H9 (cell line): ENCODE results near the gene SC5D. TPM values are rescaled to one million over a fixed set of nuclear protein-coding genes. Genes with fewer than 3 reads are reported as not detected.

ENCODE experiments used
- DNase-seq: peaks from one replicate; pipeline ENCODE4 v3.0.0-alpha.2; 2017
- H2AFZ ChIP-seq: one replicate; pipeline ENCODE4 v1.6.1; 2013; ENCODE audit warnings: mild to moderate bottlenecking, low read length, control low read depth, moderate library complexity
- H2AK5ac ChIP-seq: 2 replicates; pipeline ENCODE4 v1.6.1; 2013; ENCODE audit warnings: low read length, control low read depth, mixed read lengths; ENCODE audit not compliant: insufficient read length
- H2BK120ac ChIP-seq: one replicate; pipeline ENCODE4 v1.6.1; 2013; ENCODE audit warnings: low read depth, mild to moderate bottlenecking, low read length, control low read depth, inconsistent platforms; ENCODE audit not compliant: poor library complexity, severe bottlenecking
- H2BK12ac ChIP-seq: 2 replicates; pipeline ENCODE4 v1.6.1; 2013; ENCODE audit warnings: low read length, control low read depth, mixed read lengths, low read depth; ENCODE audit not compliant: insufficient read length
- H2BK15ac ChIP-seq: 2 replicates; pipeline ENCODE4 v1.6.1; 2013; ENCODE audit warnings: low read depth, low read length, control low read depth
- H2BK20ac ChIP-seq: one replicate; pipeline ENCODE4 v1.6.1; 2013; ENCODE audit warnings: low read depth, mild to moderate bottlenecking, low read length, control low read depth, inconsistent platforms; ENCODE audit not compliant: poor library complexity, severe bottlenecking
- H2BK5ac ChIP-seq: 2 replicates; pipeline ENCODE4 v1.6.1; 2013; ENCODE audit warnings: low read length, control low read depth, mixed read lengths; ENCODE audit not compliant: insufficient read length
- H3K14ac ChIP-seq: 2 replicates; pipeline ENCODE4 v1.6.1; 2013; ENCODE audit warnings: low read length, control low read depth; ENCODE audit not compliant: insufficient read depth
- H3K18ac ChIP-seq: 2 replicates; pipeline ENCODE4 v1.6.1; 2013; ENCODE audit warnings: low read depth, mild to moderate bottlenecking, mixed read lengths, low read length, control low read depth; ENCODE audit not compliant: insufficient read length
- H3K23ac ChIP-seq: 2 replicates; pipeline ENCODE4 v1.6.1; 2013; ENCODE audit warnings: low read length, control low read depth, mixed read lengths, low read depth; ENCODE audit not compliant: insufficient read length
- H3K23me2 ChIP-seq: 2 replicates; pipeline ENCODE4 v1.6.1; 2013; ENCODE audit warnings: low read depth, mild to moderate bottlenecking, mixed read lengths, low read length, control low read depth; ENCODE audit not compliant: insufficient read length, poor library complexity, severe bottlenecking
- H3K27ac ChIP-seq: 2 replicates; pipeline ENCODE4 v1.5.1; 2013; ENCODE audit warnings: low read length, control low read depth, mixed read lengths, low read depth; ENCODE audit not compliant: insufficient read length
- H3K27me3 ChIP-seq: 2 replicates; pipeline ENCODE4 v1.6.1; 2013; ENCODE audit warnings: low read length, control low read depth, inconsistent platforms; ENCODE audit not compliant: insufficient read depth
- H3K4ac ChIP-seq: 2 replicates; pipeline ENCODE4 v1.6.1; 2013; ENCODE audit warnings: low read depth, mild to moderate bottlenecking, control low read depth, inconsistent platforms, low read length, moderate library complexity
- H3K4me1 ChIP-seq: 2 replicates; pipeline ENCODE4 v1.6.1; 2013; ENCODE audit warnings: low read length, control low read depth, inconsistent platforms; ENCODE audit not compliant: insufficient read depth
- H3K4me2 ChIP-seq: 2 replicates; pipeline ENCODE4 v1.6.1; 2013; ENCODE audit warnings: low read length, control low read depth, mixed read lengths; ENCODE audit not compliant: insufficient read length, insufficient read depth
- H3K56ac ChIP-seq: 2 replicates; pipeline ENCODE4 v1.6.1; 2013; ENCODE audit warnings: low read depth, mild to moderate bottlenecking, mixed read lengths, low read length, control low read depth; ENCODE audit not compliant: insufficient read length
- H3K79me1 ChIP-seq: 2 replicates; pipeline ENCODE4 v1.6.1; 2013; ENCODE audit warnings: low read depth, mild to moderate bottlenecking, moderate library complexity, low read length, control low read depth, inconsistent platforms; ENCODE audit not compliant: insufficient read depth, poor library complexity, severe bottlenecking
- H3K79me2 ChIP-seq: 2 replicates; pipeline ENCODE4 v1.6.1; 2013; ENCODE audit warnings: low read length, control low read depth, inconsistent platforms; ENCODE audit not compliant: insufficient read depth
- H3K9ac ChIP-seq: 2 replicates; pipeline ENCODE4 v1.6.1; 2013; ENCODE audit warnings: low read length, control low read depth, mixed read lengths; ENCODE audit not compliant: insufficient read length; ENCODE audit errors: extremely low read depth
- H3K9me3 ChIP-seq: one replicate; pipeline ENCODE4 v1.6.1; 2013; ENCODE audit warnings: low read depth, low read length, inconsistent platforms; ENCODE audit not compliant: control insufficient read depth
- H3T11ph ChIP-seq: one replicate; pipeline ENCODE4 v1.6.1; 2013; ENCODE audit warnings: mild to moderate bottlenecking, low read length, control low read depth, inconsistent platforms
- H4K20me1 ChIP-seq: one replicate; pipeline ENCODE4 v1.6.1; 2013; ENCODE audit not compliant: control insufficient read depth, insufficient read length, insufficient read depth
- H4K5ac ChIP-seq: 2 replicates; pipeline ENCODE4 v1.6.1; 2013; ENCODE audit warnings: low read depth, mild to moderate bottlenecking, mixed read lengths, low read length, control low read depth; ENCODE audit not compliant: insufficient read length
- H4K8ac ChIP-seq: replicated peaks from 2 replicates; pipeline ENCODE4 v1.6.1; 2013; ENCODE audit warnings: low read length, control low read depth, mixed read lengths, low read depth; ENCODE audit not compliant: insufficient read length
- H4K91ac ChIP-seq: 2 replicates; pipeline ENCODE4 v1.6.1; 2013; ENCODE audit warnings: low read depth, mild to moderate bottlenecking, moderate library complexity, mixed read lengths, low read length, control low read depth; ENCODE audit not compliant: insufficient read length
- H3K27ac Mint-ChIP-seq, 3 experiments: 2 replicates in 2 of 3; 3 replicates in 1 of 3; pipeline ENCODE4 v1.8.0; 2020 to 2021; ENCODE audit warnings: mixed read lengths in 3 of 3, mild to moderate bottlenecking in 1 of 3, moderate library complexity in 1 of 3
- H3K27me3 Mint-ChIP-seq: 2 replicates; pipeline ENCODE4 v1.8.0; 2021; ENCODE audit warnings: low read depth, mild to moderate bottlenecking, moderate library complexity, mixed read lengths
- H3K36me3 Mint-ChIP-seq, 3 experiments: 2 replicates in 2 of 3; 3 replicates in 1 of 3; pipeline ENCODE4 v1.8.0; 2020 to 2021; ENCODE audit warnings: low read depth in 3 of 3, mixed read lengths in 3 of 3; ENCODE audit not compliant: insufficient read depth in 1 of 3
- H3K4me1 Mint-ChIP-seq, 2 experiments: 2 replicates each; pipeline ENCODE4 v1.8.0; 2020; ENCODE audit warnings: mixed read lengths in 2 of 2
- H3K4me3 Mint-ChIP-seq, 2 experiments: 2 replicates in 1 of 2; 3 replicates in 1 of 2; pipeline ENCODE4 v1.8.0; 2020 to 2021; ENCODE audit warnings: mild to moderate bottlenecking in 2 of 2, mixed read lengths in 2 of 2, moderate library complexity in 1 of 2
- H3K9me3 Mint-ChIP-seq, 2 experiments: 2 replicates in 1 of 2; 3 replicates in 1 of 2; pipeline ENCODE4 v1.8.0; 2020; ENCODE audit warnings: mild to moderate bottlenecking in 2 of 2, mixed read lengths in 2 of 2, moderate library complexity in 1 of 2
- CTCF ChIP-seq: fragments of 200-600 bp; sonication (generic); conservative IDR thresholded peaks from 3 replicates; pipeline ENCODE4 v1.8.0; 2021; ENCODE audit warnings: antibody characterized with exemption, mild to moderate bottlenecking
- WGBS: extraction: QIAGEN DNeasy Blood & Tissue Kit; methylation state at CpG from one replicate; pipeline ENCODE4 v1.1.7; 2013; ENCODE audit warnings: missing lambda C conversion rate, low lambda C conversion rate, mixed read lengths; ENCODE audit not compliant: insufficient read length; ENCODE audit errors: extremely low coverage; 5-methylcytosine and 5-hydroxymethylcytosine counted together
- total RNA-seq: library from RNA; stranded (reverse); gene quantifications from 2 replicates; pipeline ENCODE4 v1.2.1, GENCODE V29; 2021

Gene SC5D
- total RNA-seq, 1 experiment from 2014 or later = 92.0 TPM

DNA sequence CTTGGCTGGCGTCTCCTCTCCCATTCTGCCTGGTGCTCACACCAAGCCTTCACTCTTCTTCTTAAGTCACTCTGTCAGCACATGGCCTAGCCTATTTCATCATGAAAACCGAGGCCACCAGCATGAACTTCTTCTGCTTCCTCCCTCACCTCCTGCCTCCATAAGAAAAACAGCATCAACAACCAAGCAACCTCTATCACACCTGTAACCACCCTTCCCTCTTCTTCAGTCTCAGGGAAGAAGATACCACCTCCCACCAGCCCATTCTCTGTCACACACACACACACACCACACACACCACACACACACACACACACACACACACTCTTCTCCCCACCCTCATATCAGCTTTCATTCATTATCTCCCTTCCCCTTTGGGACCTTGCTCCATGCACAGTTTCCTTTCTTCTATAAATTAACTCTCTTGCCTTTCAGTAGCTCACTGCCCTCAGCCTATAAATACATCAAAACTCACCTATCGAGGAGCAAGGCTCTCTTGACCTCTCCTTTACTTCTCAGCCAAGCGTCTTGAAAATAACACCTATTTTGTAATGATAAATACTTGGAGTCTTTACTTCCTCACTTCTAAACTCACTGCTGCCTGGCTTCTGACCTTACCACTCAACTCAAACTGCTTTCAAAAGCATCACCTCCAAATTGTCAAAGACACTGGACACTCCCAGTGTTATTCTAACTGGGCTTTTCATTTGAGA is 36.6 kb downstream of the SC5D start:
- H3K4ac ChIP-seq = no peak overlapping the region
- no peak overlapping the region for H4K5ac ChIP-seq
- H4K20me1 ChIP-seq = no peaks in the 10 kb centered on the region
- H2AK5ac ChIP-seq = no peak overlapping the region
- no peak overlapping the region for H3T11ph ChIP-seq
- H3K23ac ChIP-seq = no peak overlapping the region
- H3K14ac ChIP-seq = no peak overlapping the region
- H3K4me1 ChIP-seq = no peaks in the 10 kb centered on the region
- WGBS = no CpG with 5 or more reads among the region's 4 CpGs
- H2BK12ac ChIP-seq = no peak overlapping the region
- H3K79me1 ChIP-seq = no peaks in the 10 kb centered on the region
- no peaks in the 10 kb centered on the region for H3K23me2 ChIP-seq
- Mint-ChIP-seq H3K27ac (no peak overlapping the region), H3K36me3 (no peaks in the 10 kb centered on the region; a peak in 2 of 7 replicates), H3K4me3 (no peak overlapping the region), H3K27me3 (no peaks in the 10 kb centered on the region; the same call in 1 of the 2 replicates), H3K9me3 (no peaks in the 10 kb centered on the region; a peak in 1 of 5 replicates), H3K4me1 (peaks cover 2 to 3% of the 10 kb centered on the region in 2 experiments; a peak in 1 of 4 replicates)
- H4K91ac ChIP-seq = no peak overlapping the region
- no peak overlapping the region for H3K56ac ChIP-seq
- no peak overlapping the region for H2BK5ac ChIP-seq
- H3K79me2 ChIP-seq = no peaks in the 10 kb centered on the region
- no peak overlapping the region for H4K8ac ChIP-seq
- H3K9ac ChIP-seq = no peak overlapping the region
- H3K27me3 ChIP-seq = no peaks in the 10 kb centered on the region
- H2BK15ac ChIP-seq = no peak overlapping the region
- no peak for TF ChIP-seq CTCF
- no peak overlapping the region for H3K27ac ChIP-seq
- H2BK20ac ChIP-seq = no peak overlapping the region
- H3K18ac ChIP-seq = no peak overlapping the region
- H3K4me2 ChIP-seq = no peak overlapping the region
- no peak overlapping the region for H2AFZ ChIP-seq
- no peak overlapping the region for H2BK120ac ChIP-seq
- DNase-seq = no peak
- no peaks in the 10 kb centered on the region for H3K9me3 ChIP-seq
